ENCODE data around the gene KCNK1. TPM values are rescaled to one million over a fixed set of nuclear protein-coding genes. Genes with fewer than 3 reads are reported as not detected.

Gene KCNK1
- total and polyA plus RNA-seq, 2 of the 4 experiments (the other 2 are of a cell fraction), result 0.90 to 1.6 TPM

GRCh38 chr1:233572896-233573295 is 41.0 kb upstream of the KCNK1 start:
- Histone ChIP-seq H4K20me1 (ENCODE audit: insufficient read depth, low read length) (no peaks in the 10 kb centered on the region), H3K9me1 (ENCODE audit: insufficient read depth, low read length) (no peaks in the 10 kb centered on the region), H3K27me3 (ENCODE audit: control insufficient read depth, insufficient read depth, low read length) (no peaks in the 10 kb centered on the region), H4K8ac (ENCODE audit: low read depth in 2 of 2, low read length in 2 of 2) (no peak overlapping the region), H3K4me1 (ENCODE audit: control insufficient read depth, insufficient read depth, low read length) (no peaks in the 10 kb centered on the region), H2BK120ac (ENCODE audit: low read depth, low read length) (no peak overlapping the region), H3K4ac (ENCODE audit: low read depth, low read length) (no peak overlapping the region), H3K56ac (ENCODE audit: extremely low read depth, insufficient read depth, low read length) (no peak overlapping the region), H2BK20ac (ENCODE audit: low read depth, low read length) (no peak overlapping the region), H3K79me1 (ENCODE audit: low read depth in 1 of 2, low read length in 2 of 2) (no peaks in the 10 kb centered on the region), H3K9me3 (ENCODE audit: control insufficient read depth, insufficient read depth, low read length) (peaks cover 3% of the 10 kb centered on the region), H2AK5ac (ENCODE audit: low read depth, low read length) (no peak overlapping the region), H3K27ac (ENCODE audit: insufficient read depth, low read length) (no peak overlapping the region), H2AK9ac (replicated peaks; ENCODE audit: low read depth, low read length, poor library complexity) (no peak overlapping the region), H4K91ac (ENCODE audit: insufficient read depth, low read depth, low read length) (no peak overlapping the region), H2BK5ac (ENCODE audit: low read depth, low read length, poor library complexity, severe bottlenecking) (no peak overlapping the region), H3K4me3 (ENCODE audit: insufficient read depth, low read depth, low read length) (no peak overlapping the region), H3K36me3 (ENCODE audit: control insufficient read depth, insufficient read depth, low read length) (no peaks in the 10 kb centered on the region), H3K23ac (ENCODE audit: low read depth, low read length) (no peak overlapping the region), H2AFZ (replicated peaks; ENCODE audit: low read length, poor library complexity) (no peak overlapping the region), H3K9ac (ENCODE audit: low read depth, low read length) (no peak overlapping the region), H3K4me2 (ENCODE audit: low read depth, low read length) (no peak overlapping the region), H3K14ac (replicated peaks; ENCODE audit: low read depth, low read length) (no peak overlapping the region), H2BK15ac (ENCODE audit: low read depth, low read length) (no peak overlapping the region), H4K5ac (ENCODE audit: low read depth, low read length) (no peak overlapping the region), H3K18ac (ENCODE audit: low read depth, low read length) (no peak overlapping the region)
- TF ChIP-seq RFX5 (IDR thresholded peaks at IDR 0.05; ENCODE audit: low read depth, low read length) (no peak), MAZ (IDR thresholded peaks at IDR 0.05; ENCODE audit: borderline replicate concordance, low read depth, low read length) (no peak), POLR2A (IDR thresholded peaks at IDR 0.05; ENCODE audit: low read depth, low read length) (no peak)
- ChIA-PET POLR2A (ENCODE audit: unreplicated experiment) (no interaction called here), CTCF (no interaction called here)
- intact Hi-C loops (cut with micrococcal nuclease), result no loop called here
- DNase-seq (no peak), ATAC-seq (ENCODE audit: low read depth) (no peak)
- dilution Hi-C loops (cut with HindIII; ENCODE audit: low sequenced_read_pairs, unreplicated experiment), result no loop called here
- in situ Hi-C loops (cut with MboI; ENCODE audit: low sequenced_read_pairs), result no loop called here
- BruUV-seq (replicated peaks), result no TSS peak
- no CpG with 5 or more reads among the region's 4 CpGs for WGBS, 2 experiments (ENCODE audit: extremely low coverage in 2 of 2, insufficient read length in 1 of 2)

Data from IMR-90 (cell line).